Fibroblast of gingiva (primary cell): Measurements from ENCODE around the gene DISP2.

Experiments used
- DNase-seq: peaks from one replicate; pipeline ENCODE4 v3.0.0-alpha.2; 2011; ENCODE audit warnings: low read depth

The DISP2 gene

DNA sequence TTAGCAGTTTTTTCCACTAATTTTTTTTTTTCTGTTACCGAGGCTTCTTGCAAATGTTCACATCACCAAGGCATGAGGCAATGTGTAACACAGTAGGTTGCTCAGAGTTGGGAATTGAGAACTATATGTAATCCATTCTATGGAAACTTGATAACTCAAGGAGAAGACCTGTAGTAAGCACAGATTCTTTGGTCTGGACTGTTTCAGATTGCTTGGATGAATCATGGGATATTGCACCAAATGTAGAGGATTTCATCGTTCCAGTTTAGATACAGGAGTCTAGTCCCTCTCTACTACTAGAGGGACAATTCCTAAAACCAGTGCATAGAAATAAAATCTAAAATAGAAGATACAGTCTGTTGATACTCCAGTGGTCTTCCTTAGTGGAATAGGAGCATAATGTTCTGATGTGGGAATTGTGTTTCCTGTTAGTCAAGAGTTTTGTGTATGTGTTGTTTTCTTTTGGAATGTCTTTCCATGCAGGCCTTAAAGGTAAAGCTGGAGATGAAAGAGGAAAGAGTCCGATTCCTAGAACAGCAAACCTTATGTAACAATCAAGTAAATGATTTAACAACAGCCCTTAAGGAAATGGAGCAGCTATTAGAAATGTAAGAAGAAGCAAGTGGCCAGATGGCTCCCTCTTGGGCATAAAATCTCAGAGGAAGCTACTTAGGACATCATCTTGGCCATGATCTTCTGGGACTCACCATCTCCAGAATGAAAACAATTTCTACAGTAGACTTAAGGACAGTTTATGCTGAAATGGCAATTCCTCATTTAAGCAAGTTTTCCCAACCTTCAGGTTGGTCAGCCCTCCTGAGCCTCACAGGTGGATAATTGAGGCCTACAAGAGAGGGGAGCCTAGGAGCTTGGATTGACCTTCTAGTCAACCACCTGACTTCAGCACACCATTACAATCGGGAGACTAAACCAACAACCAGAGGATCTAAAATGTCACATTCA is 35.2 kb downstream of the DISP2 start:
- peak; percentile 47 for DNase-seq

DNA sequence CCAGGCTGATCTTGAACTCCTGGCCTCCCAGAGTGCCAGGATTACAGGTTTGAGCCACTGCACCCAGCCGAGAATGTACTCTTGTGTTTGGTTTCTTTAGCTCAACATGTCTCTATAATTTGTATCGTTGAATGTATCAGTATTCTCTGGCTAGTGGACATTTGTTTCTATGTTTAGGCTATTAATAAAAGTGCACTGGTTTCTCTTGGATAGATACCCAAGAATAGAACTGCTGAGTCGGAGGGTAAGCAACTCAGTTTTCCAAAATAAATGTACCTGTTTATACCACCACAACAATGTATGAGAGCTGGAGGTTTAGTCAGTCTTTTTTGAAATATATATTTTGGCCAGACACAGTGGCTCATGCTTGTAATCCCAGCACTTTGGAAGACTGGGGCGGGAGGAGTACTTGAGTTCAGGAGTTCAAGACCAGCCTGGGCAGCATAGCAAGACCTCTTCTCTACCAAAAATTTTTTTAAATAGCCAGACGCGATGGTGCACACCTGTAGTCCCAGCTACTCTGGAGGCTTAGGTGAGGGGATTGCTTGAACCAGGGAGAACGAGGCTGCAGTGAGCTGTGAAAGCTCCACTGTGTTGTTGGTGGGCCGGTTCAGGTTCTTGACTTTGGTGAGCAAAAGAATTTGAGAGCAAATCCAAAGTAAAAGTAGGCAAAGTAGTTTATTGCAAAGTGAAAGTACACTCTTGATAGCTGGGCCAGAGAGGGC is 39.8 kb downstream of the DISP2 start:
- DNase-seq, result no peak

DNA sequence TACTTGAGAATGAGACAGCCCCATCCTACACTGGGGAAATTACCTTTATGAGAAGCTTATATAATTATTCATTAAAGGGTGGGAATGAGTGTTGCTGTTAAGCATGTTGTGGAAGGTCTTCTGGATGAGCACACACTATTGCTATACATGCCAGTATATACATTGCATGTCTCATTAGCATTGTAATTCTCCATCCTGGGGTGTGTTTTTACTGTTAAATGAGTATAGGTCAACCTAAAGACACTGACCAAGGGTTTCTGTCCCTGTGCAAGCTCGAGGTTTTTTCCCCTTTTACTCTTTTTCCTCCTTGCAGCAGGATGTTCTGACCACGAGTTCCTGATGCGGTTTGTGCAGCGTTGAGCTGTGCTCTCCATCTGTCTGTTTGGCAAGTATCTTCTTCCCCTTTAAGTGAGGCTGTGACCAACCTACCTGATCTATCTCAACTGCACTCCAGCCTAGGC is 40.4 kb downstream of the DISP2 start:
- DNase-seq, result no peak

DNA sequence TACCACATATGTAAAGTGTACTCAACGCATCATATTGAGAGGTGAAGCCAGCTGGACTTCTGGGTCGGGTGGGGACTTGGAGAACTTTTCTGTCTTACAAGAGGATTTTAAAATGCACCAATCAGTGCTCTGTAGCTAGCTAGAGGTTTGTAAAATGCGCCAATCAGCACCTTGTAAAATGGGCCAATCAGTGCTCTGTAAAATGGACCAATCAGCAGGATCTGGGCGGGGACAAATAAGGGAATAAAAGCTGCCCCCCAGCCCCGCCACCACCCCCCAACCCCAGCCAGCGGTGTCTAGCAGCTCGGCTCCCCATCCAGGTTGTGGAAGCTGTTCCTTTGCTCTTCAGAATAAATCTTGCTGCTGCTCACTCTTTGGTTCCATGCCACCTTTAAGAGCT is 41.4 kb downstream of the DISP2 start:
- no peak for DNase-seq

DNA sequence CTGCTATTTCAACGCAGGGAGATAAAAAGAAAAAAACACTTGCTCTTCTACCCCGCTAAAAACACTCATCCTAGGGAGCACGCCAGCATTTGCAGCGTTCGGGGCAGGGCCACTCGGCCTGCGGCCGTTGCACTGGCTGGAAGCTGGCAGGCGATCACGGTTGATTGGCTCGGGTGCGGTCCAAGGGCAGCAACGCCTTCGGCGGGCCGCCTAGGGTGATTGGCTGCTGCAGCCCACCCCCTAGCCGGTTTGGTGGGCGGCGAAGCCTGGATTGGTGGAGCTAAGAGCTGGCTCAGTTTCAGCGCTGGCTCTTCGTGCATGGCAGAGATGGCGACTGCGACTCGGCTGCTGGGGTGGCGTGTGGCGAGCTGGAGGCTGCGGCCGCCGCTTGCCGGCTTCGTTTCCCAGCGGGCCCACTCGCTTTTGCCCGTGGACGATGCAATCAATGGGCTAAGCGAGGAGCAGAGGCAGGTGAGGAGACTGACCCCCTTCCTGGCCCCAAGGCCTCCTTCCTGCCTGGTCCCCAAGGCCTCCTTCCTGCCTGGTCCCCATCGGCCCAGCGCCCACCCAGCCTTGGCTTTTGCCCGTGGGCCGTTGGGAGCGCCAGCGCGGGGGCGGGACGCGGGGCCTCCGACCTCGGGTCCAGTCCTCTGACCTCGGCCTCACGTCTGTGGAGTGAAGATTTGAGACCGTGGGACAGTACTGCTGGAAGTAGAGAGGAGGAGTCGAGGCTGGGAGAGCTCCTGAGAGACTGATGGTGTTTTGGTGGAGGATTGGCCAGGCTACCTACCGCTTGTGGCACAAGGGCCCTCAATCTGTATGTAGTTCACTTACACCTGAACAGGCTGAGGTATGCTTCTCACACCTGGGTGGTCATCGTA is 47.7 kb downstream of the DISP2 start, which contains the start of gene IVD:
IVD (plus strand) TSS at position 295 of the 881 bp plus-strand sequence; CDS start at position 328, 33 bp downstream.
- peak; percentile 96 for DNase-seq

DNA sequence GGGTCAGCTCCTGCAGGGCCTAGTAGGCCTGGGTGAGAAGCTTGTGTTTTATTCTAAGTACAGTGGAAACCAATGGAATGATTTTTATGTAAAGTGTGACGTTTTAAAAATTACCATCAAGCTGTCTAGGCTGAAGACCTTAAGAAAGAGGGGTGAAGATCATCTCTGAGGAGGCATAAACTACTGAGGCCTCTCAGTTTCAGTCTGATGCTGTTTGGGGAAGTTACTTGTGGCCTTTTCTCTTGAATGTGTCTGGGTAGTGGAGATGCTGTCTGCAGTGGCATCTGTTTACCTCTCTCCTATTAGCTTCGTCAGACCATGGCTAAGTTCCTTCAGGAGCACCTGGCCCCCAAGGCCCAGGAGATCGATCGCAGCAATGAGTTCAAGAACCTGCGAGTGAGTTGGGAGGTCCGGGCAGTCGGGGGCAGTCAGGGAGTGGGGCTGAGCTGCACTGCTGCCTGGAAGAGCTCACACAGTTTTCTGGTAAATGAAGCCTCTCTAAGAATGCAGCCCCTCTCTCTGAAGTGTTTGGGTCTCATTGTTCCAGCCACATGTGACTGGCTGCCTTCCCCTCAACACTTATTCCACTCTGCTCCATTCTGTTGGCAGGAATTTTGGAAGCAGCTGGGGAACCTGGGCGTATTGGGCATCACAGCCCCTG is 49.4 kb downstream of the DISP2 start:
- DNase-seq, result no peak

DNA sequence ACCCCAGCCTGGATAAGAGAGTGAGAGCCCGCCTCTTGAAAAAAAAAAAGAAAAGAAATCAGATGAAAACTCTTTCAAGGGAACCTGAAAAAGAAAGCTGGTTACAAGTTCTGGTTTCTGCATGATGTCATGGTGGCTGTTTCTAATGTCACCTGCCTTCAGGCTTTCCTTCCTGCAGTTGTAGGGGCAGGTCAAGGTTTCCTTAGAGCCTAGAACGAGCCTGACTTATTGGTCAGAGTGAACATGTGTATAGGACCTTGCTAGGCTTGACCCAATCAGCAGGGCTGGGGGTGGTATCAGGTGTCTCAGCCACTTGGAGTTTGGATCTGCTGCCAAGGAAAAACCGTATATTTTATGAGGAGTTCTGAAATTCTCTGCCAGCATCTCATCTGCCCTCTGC is 51.3 kb downstream of the DISP2 start:
- no peak for DNase-seq

DNA sequence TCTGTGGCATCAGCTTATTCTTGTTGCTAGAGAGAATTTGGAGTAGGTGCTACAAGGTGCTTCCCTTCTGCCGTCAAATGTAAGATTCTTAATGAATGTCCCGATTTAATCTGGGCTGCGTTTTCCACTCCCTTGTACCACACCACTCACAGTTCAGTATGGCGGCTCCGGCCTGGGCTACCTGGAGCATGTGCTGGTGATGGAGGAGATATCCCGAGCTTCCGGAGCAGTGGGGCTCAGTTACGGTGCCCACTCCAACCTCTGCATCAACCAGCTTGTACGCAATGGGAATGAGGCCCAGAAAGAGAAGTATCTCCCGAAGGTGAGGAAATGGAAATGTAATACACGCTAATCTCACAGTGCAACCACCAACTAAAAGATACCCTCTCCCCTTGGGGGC is 52.5 kb downstream of the DISP2 start:
- DNase-seq, result no peak

DNA sequence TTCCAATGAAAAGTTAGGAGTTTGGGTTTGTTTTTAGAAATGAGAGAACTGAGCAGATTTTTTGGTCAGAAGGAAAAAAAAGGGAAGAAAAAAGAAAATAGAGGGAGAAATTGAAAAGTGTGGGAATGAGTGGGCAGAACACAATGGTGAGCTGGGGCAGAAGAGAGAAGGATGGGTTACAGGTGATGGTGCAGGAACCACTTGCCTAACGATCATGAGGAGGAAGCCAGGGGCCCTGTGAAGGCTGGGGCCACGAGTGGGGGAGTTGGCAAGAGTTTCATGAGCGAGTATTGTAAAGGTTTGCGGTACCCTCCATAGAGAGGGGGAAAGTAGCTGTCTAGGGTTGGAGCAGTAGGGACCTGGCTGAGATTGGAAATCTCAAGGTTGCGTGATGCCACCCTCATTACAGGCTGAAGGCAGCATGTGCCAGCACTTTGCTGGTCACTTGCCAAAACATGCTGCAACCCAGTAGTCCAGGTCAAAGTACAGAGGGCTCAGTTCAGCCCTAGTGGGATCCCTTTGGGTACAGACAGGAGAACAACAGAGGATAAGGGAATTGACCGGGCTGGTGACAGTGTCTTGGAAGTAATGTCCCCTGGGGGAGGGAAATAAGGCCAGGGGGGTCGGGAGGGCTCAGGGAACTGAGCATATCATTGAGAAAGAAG is 54.2 kb downstream of the DISP2 start:
- no peak for DNase-seq

DNA sequence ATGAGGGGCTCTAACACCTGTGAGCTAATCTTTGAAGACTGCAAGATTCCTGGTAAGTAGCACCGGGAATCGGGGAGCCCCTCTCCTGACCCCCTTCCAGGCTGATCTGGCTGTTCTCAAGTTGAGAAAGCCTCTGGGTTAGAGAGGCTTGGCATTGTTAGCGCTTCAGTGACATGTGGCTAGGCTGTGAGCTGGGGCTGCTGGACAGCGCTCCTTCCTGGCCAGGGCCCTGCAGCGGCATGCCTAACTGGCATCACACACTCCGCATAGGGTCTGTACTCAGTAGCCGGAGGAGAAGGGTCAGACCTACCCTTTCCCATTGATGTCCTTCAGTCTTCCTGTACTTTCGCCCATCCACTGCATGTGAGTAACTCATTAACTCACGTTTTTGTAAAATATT is 55.0 kb downstream of the DISP2 start:
- no peak for DNase-seq

DNA sequence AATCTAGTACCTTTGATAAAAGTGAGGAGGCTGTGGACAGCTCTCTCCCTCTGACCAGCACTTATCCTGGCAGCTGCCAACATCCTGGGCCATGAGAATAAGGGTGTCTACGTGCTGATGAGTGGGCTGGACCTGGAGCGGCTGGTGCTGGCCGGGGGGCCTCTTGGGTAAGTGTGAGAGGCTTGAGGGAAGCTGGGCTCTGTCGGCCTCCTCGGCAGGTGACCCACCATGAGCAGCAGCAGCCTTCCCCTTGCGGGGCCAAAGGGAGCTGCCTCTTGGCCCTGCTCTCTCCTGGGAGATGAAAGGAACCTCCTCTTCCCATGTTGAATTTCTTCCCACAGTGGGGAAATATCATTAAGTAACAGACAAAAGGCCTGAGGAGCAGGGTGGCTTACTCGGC is 56.8 kb downstream of the DISP2 start:
- DNase-seq, result no peak

DNA sequence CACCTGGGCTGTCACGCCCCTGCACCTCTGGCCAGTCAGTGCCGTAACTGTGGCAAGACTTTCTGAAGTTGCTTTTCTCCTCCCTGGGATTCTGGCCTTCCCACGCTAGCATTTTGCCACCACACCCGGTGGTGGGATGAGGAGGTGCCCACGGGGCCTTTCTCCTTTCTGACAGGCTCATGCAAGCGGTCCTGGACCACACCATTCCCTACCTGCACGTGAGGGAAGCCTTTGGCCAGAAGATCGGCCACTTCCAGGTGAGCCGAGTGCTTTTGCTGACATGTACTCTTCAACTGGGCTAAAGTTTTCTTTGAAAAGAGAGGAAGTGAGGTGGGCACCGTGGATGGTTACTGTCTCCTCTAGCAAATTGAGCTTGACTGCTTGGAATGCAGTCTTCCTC is 57.2 kb downstream of the DISP2 start:
- DNase-seq, result no peak

DNA sequence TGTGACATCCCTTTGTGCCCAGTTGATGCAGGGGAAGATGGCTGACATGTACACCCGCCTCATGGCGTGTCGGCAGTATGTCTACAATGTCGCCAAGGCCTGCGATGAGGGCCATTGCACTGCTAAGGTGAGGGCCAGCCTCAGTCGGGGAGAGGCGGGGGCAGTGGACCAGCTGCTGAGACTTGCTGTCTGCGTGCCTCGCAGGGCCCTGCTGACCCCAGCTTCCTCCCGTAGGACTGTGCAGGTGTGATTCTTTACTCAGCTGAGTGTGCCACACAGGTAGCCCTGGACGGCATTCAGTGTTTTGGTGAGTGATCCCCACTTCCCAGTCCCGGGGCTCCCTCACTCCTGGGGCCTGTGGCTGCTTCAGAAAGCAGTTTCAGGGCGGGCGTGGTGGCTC is 58.0 kb downstream of the DISP2 start:
- DNase-seq, result no peak

DNA sequence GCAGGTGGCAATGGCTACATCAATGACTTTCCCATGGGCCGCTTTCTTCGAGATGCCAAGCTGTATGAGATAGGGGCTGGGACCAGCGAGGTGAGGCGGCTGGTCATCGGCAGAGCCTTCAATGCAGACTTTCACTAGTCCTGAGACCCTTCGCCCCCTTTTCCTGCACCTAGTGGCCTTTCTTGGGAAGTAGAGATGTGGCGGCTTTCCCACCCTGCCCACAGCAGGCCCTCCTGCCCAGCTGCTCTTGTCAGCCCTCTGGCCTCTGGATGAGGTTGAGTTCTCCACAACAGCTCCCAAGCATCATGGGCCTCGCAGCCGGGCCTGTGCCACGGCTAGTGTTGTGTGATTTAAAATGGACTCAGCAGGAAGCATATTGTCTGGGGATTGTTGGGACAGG is 60.1 kb downstream of the DISP2 start:
- no peak for DNase-seq

DNA sequence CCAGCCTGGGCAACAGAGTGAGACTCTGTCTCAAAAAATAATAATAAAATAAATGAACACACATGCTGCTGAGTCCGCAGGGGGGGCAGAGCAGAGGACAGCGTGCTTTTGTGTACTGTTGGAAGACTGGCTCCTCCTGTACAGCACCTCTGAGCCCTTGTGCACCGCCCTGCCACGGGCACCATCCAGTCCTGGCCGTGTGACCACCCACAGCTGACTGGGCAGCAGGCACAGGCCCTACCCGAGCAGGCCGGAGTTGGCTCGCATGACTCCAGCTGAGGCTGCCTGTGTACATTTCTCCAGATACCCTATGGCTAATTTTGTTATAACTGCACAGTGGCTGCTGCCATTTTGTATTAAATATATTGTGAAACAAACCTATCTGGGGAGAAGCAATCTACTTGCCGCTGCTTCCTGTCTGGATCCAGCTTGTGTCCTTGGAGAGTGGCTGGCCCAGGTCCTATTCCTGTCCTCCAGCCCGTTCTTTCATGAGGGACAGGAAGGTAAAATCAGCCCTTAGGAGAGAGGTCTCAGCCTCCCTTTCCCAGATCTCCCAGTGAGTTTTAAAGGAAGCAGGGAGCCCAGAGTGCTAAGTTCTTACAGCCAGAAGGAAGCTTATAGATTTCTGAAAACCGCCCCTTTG is 62.2 kb downstream of the DISP2 start:
- no peak for DNase-seq

DNA sequence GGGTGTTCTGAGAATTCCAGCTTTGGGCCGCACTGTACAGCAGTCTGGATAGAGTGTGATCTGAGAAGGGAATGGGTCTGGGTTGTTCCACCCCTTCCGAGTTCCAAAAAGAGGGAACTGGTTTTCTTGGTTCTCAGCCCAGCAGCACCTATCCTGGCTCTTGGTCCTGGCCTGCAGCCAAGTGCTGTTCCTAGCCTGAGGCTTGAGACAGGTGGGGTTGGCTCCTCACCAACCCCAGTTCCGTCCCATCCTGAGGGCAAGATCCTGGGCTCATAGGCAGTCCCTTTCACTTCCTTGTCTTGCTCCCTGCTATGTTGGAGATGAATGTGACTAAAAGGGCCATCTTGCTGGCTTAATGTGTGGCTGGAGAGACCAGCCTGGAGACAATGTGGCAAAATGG is 62.8 kb downstream of the DISP2 start:
- DNase-seq, result no peak

DNA sequence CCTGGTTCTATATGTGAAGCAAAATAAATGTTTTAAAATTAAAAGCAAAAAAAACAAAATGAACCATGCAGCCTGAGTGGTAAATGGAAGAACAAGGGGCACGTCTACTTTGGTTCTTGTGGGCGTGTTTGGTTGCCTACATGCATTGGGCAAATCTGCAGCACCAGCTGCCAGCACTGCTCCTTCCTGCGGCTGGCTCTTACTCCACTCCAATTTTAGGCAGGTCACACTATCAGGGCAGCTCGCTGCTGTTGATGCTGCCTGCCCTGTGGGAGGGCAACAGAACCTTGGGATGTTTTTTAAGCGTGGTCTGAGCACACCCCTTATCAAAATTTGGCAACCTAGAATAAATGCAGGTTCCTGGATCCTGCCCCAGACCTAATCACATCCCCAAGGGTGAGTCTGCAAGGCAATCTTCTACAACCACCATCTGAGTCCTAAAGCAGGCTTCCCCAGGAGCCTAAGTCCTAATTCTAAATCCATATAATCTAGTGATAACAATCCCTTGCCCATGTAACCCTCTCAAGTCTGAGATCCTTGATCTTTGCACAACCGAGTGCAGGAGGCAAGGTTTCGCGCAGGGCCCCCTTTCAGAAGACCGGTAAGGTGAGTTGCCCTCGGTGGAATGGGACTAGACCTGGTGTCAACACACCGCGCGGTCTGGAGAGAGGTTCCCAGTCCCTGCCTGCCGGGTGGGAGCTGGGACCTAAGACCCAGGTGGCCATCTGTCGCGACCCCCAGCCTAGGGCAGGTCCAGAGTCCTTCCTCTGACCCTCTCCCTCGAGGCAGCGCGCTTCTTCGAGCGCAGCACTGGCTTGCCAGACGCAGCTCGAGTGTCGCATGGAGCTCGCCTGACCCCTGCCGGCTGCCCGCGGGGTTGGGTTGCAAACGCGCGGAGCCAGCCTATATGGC is 63.5 kb downstream of the DISP2 start:
- DNase-seq, result peak; percentile 42

DNA sequence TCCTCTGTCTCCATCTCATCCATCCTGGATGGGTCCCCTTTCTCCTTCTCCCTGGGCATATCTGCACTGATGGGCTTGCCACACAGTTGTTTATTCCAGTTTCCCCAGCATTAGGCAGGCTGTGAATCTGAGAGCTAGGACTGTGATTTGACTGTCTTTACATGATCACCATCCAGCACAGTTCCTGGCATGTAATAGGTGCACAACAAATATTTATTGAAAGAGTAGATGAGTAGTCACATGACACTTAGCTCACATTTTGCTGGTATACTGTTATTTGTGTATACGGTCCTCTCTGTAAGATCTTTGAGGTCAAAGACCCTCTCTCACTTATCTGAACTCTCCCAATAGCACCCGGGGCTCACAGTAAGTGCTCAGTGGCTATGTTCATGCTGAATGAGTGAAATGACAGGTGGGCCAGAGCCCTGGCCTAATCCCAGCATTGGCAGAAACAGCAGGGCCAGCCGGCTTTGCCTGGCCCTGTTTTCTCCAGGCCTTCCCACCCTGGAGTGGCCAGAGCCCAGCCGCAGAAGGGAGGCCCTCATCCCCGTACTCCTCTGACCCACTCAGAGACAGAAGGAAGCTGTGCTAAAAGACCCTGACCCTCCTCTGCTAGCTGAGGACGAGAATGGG is 66.6 kb downstream of the DISP2 start:
- DNase-seq, result no peak

DNA sequence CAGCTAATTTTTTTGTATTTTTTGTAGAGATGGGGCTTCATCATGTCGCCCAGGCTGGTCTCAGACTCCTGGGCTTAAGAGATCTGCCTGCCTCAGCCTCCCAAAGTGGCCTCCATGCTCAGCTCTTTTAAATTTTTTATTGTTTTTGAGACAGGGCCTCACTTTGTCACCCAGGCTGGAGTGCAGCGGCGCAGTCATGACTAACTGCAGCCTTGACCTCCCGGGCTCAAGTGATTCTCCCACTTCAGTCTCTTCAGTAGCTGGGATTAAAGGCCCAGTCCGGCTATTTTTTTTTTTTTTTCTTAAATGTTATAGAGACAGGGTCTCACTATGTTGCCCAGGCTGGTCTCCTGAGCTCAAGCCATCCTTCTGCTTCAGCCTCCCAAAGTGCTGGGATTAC is 67.7 kb downstream of the DISP2 start:
- no peak for DNase-seq
